ENCODE data around the gene GABRP.

- no peak for TF ChIP-seq CTCF (IDR thresholded peaks at IDR 0.05)
- TF ChIP-seq POLR2A (IDR thresholded peaks at IDR 0.05) = no peak
Observed at GRCh38 chr5:170756691-170757090, 26.8 kb upstream of the GABRP start.

All from prostate gland (tissue), 2 donors.